ENCODE data around the gene TBC1D22A. TPM values are rescaled to one million over a fixed set of nuclear protein-coding genes. Genes with fewer than 3 reads are reported as not detected.

Gene TBC1D22A
- total RNA-seq, 2 donors from 2014 or later = 21.5 to 23.1 TPM

DNA sequence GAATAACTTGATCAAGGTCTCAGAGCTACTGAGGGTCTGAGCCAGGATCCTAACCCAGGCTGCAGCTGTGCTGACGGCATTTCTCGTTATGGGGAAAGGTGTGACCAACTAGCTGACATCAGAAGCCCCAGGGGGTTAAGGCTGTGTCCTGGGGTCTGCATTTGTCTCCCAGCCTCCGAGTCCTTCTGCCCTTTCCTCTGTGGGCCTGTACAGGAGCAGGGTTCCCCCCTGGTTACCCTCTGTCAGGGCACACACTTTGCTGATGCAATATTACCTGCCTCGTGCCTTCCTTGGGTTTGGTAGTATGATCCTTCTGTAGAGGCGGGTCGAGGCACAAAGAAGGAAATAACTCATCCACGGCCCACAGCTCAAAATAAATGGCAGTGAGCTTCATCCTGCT lies 183.0 kb downstream of the TBC1D22A start:
- Histone ChIP-seq H3K36me3 (replicated peaks in 1 of 2; ENCODE audit: insufficient read depth in 1 of 2, low read depth in 2 of 2) (no peaks in the 10 kb centered on the region), H3K27me3 (no peaks in the 10 kb centered on the region), H3K4me1 (no peaks in the 10 kb centered on the region), H3K9me3 (no peaks in the 10 kb centered on the region), H3K27ac (no peak overlapping the region), H3K4me3 (no peak overlapping the region)
- intact Hi-C loops (cut with DNase I) = no loop called here
- 93 to 94% methylated on average over 7 of the region's 7 CpGs for WGBS, 2 donors
- DNase-seq (no peak), ATAC-seq (no peak)
- no peak for TF ChIP-seq POLR2A (IDR thresholded peaks at IDR 0.05)
- TF ChIP-seq, protein P1, sequence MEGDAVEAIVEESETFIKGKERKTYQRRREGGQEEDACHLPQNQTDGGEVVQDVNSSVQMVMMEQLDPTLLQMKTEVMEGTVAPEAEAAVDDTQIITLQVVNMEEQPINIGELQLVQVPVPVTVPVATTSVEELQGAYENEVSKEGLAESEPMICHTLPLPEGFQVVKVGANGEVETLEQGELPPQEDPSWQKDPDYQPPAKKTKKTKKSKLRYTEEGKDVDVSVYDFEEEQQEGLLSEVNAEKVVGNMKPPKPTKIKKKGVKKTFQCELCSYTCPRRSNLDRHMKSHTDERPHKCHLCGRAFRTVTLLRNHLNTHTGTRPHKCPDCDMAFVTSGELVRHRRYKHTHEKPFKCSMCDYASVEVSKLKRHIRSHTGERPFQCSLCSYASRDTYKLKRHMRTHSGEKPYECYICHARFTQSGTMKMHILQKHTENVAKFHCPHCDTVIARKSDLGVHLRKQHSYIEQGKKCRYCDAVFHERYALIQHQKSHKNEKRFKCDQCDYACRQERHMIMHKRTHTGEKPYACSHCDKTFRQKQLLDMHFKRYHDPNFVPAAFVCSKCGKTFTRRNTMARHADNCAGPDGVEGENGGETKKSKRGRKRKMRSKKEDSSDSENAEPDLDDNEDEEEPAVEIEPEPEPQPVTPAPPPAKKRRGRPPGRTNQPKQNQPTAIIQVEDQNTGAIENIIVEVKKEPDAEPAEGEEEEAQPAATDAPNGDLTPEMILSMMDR (IDR thresholded peaks at IDR 0.05) = no peak

DNA sequence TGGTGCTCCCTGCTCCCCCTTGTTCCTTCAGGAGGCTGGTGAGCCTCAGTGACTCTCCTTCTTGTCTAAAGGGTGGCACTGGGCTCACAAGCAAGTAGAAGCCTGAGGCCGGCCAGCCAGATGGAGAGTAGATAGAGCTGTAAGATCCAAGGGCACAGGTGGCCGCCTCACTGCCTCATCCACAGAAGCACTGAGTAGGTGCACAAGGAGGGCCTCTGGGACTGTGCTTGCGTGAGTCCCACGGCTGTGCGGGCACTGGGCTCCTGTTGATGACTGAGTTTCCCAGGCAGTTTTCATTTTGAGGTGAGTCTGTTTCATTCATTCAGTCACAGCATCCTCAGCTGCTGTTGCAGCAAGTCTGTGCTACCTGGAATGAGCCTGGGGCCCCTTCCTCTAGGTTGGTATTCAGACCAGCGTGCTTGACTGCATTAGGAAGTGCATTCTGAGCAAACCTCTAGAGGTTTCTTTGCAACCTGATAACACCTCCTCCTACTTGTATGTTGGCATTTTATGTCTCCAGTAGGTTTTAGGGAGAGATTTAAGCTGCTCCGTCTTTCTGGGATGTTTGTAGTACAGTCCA lies 184.0 kb downstream of the TBC1D22A start:
- H3K9me3 ChIP-seq = no peaks in the 10 kb centered on the region
- no peak overlapping the region for H3K27ac ChIP-seq
- DNase-seq (no peak), ATAC-seq (no peak)
- no peaks in the 10 kb centered on the region for H3K27me3 ChIP-seq
- H3K36me3 ChIP-seq (replicated peaks in 1 of 2; ENCODE audit: insufficient read depth in 1 of 2, low read depth in 2 of 2) = no peaks in the 10 kb centered on the region
- WGBS, 2 donors = 97 to 100% methylated on average over 5 to 7 of the region's 7 CpGs
- TF ChIP-seq, protein P1 (IDR thresholded peaks at IDR 0.05) = no peak
- no peak for TF ChIP-seq POLR2A (IDR thresholded peaks at IDR 0.05)
- no peak overlapping the region for H3K4me3 ChIP-seq
- intact Hi-C loops (cut with DNase I) = no loop called here
- no peaks in the 10 kb centered on the region for H3K4me1 ChIP-seq

DNA sequence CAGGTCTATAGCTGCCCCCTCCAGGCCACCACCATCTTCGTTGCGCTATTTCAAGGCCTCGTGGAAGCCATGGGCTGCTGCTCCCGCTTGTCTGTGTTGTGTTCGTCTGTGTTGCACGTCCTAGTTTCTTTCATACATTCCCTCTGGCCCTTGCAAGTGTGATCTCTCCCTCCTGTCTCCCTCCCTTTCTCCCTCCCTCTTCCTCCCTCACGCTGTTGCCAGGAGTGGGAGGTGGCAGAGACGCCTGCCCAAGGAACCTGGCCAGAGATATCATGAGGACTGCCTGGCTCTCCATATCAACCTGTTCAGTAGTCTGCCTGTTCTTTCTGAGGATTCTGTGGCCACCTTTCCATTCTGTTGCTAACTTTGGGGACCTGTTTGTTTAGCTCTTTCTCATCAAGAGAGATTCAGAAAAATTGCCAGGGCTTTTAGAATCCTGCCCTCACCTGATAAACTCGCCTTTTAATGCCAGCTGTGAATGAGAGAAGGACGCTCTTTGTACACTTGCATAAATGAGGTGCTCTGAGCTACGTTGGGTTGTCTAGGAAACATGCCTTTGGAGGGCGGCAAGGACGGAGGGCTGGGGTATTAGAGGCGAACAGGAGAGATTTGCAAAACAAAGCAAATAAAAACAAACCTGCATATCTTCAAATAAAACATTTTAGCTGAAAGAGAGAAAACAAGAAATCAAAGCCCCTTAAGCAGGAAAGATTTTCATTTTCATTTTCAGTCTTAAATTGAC lies 185.2 kb downstream of the TBC1D22A start:
- TF ChIP-seq, protein P1 (IDR thresholded peaks at IDR 0.05) = no peak
- TF ChIP-seq POLR2A (IDR thresholded peaks at IDR 0.05) = no peak
- DNase-seq (peak in 1 of 4 donors; percentile 54), ATAC-seq (peak; percentile 24)
- Histone ChIP-seq H3K27me3 (no peaks in the 10 kb centered on the region), H3K4me3 (no peak overlapping the region), H3K9me3 (no peaks in the 10 kb centered on the region), H3K27ac (no peak overlapping the region), H3K4me1 (no peaks in the 10 kb centered on the region), H3K36me3 (replicated peaks in 1 of 2; ENCODE audit: insufficient read depth in 1 of 2, low read depth in 2 of 2) (no peaks in the 10 kb centered on the region)
- WGBS, 2 donors = 70 to 79% methylated on average over 14 of the region's 14 CpGs
- intact Hi-C loops (cut with DNase I) = no loop called here

DNA sequence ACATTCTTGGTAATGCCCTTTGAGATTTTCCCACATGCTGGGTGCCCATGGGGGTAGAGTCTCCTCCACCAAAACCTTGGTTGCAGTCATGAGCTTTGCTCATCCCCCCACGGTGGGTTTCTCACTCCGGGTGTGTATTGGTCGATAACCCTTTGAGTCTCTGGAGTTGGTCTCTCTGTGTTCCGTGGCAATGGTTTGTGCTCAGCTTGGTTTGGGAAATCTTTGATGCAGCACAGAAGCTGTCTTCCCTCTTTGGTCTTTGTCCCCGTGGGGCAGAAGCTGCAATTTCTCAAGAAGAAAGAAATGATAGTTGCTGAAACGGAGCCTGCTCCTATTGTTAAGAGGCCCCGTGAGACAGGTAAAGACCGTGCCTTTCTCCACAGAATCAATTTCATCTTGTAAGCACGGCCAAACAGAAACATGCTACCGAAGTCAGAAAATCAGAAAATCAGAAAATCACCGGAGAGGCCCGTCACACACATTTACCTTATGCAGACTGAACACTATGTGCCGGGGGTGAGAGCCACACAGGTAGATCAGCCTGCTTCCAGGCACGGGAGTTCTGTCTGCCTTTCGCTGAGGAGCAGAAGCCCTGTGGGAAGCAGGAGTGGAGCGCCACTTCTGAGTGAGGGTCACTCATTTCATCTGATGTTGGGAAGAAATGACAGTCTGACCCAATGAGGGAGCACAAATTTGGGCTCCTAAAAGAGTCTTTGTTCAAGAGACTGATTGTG lies 186.1 kb downstream of the TBC1D22A start:
- intact Hi-C loops (cut with DNase I) = no loop called here
- Histone ChIP-seq H3K4me1 (no peaks in the 10 kb centered on the region), H3K27me3 (no peaks in the 10 kb centered on the region), H3K36me3 (replicated peaks in 1 of 2; ENCODE audit: insufficient read depth in 1 of 2, low read depth in 2 of 2) (no peaks in the 10 kb centered on the region), H3K9me3 (no peaks in the 10 kb centered on the region), H3K27ac (no peak overlapping the region), H3K4me3 (no peak overlapping the region)
- ATAC-seq (no peak), DNase-seq (no peak)
- no peak for TF ChIP-seq POLR2A (IDR thresholded peaks at IDR 0.05)
- TF ChIP-seq, protein P1 (IDR thresholded peaks at IDR 0.05) = no peak
- 95 to 97% methylated on average over 16 of the region's 16 CpGs for WGBS, 2 donors
